Left lobe of liver (tissue), 2 donors: Measurements from ENCODE around the gene AGPAT1. TPM values are rescaled to one million over a fixed set of nuclear protein-coding genes. Genes with fewer than 3 reads are reported as not detected.

Experiments
- ATAC-seq: fragments of 200-7000 bp; cut with Tn5 transposase; one replicate; pipeline ENCODE4 v1.9.1; 2020; ENCODE audit warnings: mild to moderate bottlenecking, moderate library complexity
- DNase-seq: peaks from one replicate; pipeline ENCODE4 v3.0.0-alpha.2; 2020; ENCODE audit warnings: low spot score
- total RNA-seq: library from RNA; stranded (reverse); gene quantifications from one replicate; pipeline ENCODE4 v1.2.1, GENCODE V29; 2021
- donor health status: DM: no; HTN: no; CAD: no; lungs with moderate emphysema.
- donor health status: DM: no; HTN: yes; CAD: no.

The AGPAT1 gene
- total RNA-seq, 1 donor from 2014 or later = 32.4 TPM

DNA sequence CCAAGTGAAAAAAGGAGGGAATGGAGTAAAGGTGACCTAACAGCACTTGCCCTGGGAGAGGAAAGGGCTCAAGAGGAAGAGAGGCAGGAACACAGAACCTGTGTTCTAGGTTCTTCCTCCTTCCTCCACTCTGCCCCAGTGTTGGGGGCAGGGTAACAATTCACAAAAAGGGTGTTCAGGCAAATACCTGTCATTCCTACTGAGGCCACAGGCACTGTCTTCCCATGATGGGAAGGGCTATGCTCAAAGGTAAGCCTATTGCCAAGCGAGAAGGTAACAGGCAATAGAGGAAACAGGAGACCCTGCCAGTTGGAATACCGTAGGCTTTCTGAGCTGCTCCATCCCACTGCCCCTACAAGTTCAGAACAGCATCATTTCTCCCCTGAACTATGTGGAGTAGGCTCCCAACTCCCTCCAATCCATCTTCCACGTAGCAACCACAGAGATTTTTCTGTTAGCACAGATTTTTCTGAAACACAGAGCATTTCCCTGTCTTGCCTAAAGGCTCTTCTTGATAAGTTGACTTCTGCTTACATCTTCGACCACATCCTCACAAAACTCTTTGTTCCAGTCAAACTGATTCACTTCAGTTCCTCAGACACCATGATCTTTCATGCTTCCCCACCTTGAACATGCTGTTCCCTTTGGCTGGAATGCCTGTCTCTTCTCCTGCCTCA, 2.7 kb downstream of the AGPAT1 start:
- ATAC-seq = no peak
- DNase-seq = no peak

DNA sequence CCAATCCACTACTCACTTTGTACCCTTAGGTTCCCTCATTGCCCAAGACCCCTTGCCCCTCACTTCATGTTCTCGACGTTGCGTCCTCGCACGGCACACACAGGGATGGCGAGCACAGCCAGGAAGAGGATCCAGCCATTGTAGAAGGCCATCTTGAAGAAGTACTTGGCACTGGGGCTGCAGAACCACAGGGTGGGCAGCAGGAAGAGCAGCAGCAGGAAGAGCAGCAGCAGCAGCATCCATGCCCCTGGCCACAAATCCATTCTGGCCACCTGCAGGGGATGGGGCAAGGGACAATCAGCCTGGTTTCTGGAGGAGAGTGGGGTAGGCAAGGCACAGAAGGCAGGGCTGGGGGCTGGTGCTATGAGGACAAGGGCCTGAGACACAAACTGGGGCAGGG, 4.7 kb downstream of the AGPAT1 start:
- DNase-seq = no peak
- no peak for ATAC-seq

DNA sequence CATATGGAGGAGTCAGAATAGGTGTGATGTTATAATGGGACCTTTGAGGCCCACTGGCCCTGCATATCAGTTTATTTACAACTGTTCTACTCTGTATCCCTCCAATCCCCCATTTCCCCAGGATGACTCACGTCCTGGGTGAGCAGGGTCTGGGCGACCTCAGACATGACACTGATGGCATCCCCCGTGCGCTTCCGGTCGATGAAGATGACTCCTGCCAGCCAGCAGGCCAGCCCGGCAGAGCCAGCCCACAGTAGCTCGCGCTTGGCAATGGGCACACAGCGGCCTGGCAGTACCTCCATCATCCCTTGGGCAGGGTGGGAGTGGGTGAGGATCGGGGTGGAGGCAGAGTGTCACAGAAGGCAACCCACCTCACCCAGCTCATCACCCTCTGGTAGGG, 5.6 kb downstream of the AGPAT1 start:
- ATAC-seq (no peak), DNase-seq (no peak)

GRCh38 chr6:32168807-32169591, 6.9 kb downstream of the AGPAT1 start:
- ATAC-seq (peak; percentile 21), DNase-seq (no peak)

DNA sequence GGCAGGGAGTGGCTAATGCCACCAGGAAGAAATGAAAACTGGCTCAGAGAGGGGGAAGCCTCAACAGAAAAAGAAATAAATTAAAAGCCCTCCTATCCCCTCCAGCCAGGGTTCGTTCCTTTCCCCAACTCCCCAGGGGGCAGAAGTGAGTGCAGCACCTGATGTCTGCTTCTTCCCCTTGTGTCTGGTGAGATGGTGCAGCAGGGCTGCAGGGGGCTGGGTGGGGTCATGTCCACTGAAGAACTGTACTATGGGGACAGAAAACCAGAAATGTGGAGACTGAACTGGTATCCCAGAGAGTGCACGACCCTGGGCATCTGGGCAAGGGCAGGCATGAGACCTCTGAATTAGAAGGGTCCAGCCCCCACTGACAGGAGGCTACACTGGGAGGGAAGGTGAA, 7.5 kb downstream of the AGPAT1 start:
- no peak for ATAC-seq
- DNase-seq = no peak

- ATAC-seq (no peak), DNase-seq (no peak)
These were observed 8.1 kb downstream of the AGPAT1 start for GRCh38 chr6:32167761-32168262.

- no peak for ATAC-seq
- no peak for DNase-seq
These were observed 8.6 kb downstream of the AGPAT1 start for GRCh38 chr6:32167154-32167760.

GRCh38 chr6:32166411-32167061, 9.3 kb downstream of the AGPAT1 start:
- ATAC-seq = no peak
- DNase-seq = no peak

- DNase-seq (no peak), ATAC-seq (no peak)
These were observed 11.6 kb downstream of the AGPAT1 start, which contains the start of gene EGFL8 for GRCh38 chr6:32164295-32164694. EGFL8 (plus strand) TSS chr6:32164595; CDS start chr6:32166166, 1,571 bp downstream.

DNA sequence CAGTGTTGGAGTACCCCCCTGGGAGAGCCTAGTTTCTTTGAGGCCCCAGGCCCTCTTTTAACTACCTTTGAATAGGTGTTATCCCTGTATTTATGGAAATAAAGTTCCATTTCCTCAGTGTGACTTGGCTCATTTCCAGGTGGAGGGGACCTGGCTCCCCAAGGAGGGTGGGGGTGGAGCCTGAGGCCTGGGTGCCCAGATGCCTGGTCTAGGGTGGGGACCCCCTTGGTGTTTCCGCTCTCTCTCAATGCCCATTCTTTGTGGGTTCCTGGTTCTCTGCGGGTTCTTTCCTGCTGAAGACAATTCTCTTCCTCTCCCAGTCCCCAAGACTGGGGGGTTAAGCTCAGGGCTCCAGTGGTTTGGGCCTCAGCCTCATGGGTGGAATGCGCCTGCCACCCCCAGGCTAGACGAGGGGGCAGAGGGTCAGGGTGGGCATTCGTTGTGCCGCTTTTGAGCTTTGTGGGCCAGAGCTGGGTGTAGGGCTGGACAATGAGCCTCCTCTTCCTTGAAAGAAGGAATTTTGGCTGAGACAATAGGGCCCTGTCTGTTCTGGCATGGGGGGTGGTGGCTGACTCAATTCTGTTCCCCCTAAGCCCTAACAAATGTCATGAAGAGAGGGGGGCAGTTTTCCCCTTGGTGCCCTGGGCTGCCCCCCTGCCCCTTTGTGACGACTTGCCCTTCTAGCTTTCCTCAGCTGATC, 12.2 kb downstream of the AGPAT1 start:
- DNase-seq = no peak
- ATAC-seq = no peak

- no peak for DNase-seq
- no peak for ATAC-seq
These were observed 17.8 kb downstream of the AGPAT1 start for GRCh38 chr6:32158052-32158451.

GRCh38 chr6:32156891-32157290, 19.0 kb downstream of the AGPAT1 start:
- no peak for DNase-seq
- ATAC-seq = no peak

DNA sequence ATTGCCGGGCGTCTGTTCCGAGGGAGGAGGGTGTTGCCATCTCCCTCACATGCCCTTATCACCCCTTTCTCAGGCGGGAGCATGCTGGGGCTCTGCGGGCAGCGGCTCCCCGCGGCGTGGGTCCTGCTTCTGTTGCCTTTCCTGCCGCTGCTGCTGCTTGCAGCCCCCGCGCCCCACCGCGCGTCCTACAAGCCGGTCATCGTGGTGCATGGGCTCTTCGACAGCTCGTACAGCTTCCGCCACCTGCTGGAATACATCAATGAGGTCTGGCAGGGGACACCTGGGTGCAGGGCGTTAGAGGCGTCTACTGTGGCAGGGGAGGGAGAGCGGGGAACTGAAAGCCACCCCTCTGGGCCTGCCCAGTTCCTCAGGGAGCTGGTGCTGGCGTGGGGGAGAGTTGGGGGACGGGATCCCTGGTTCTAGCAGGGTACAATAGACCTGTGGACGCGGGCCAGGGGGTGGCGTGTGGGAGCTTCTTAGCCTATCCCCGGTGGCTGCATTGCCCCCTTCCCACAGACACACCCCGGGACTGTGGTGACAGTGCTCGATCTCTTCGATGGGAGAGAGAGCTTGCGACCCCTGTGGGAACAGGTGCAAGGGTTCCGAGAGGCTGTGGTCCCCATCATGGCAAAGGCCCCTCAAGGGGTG, 21.2 kb downstream of the AGPAT1 start:
- DNase-seq (peak; percentile 77), ATAC-seq (peak; percentile 88)

GRCh38 chr6:32153564-32154513, 22.0 kb downstream of the AGPAT1 start, which contains the start of gene PPT2:
PPT2 (plus strand) TSS chr6:32154141; CDS start chr6:32154595, 454 bp downstream.
- ATAC-seq = peak; percentile 82
- peak; percentile 84 for DNase-seq

DNA sequence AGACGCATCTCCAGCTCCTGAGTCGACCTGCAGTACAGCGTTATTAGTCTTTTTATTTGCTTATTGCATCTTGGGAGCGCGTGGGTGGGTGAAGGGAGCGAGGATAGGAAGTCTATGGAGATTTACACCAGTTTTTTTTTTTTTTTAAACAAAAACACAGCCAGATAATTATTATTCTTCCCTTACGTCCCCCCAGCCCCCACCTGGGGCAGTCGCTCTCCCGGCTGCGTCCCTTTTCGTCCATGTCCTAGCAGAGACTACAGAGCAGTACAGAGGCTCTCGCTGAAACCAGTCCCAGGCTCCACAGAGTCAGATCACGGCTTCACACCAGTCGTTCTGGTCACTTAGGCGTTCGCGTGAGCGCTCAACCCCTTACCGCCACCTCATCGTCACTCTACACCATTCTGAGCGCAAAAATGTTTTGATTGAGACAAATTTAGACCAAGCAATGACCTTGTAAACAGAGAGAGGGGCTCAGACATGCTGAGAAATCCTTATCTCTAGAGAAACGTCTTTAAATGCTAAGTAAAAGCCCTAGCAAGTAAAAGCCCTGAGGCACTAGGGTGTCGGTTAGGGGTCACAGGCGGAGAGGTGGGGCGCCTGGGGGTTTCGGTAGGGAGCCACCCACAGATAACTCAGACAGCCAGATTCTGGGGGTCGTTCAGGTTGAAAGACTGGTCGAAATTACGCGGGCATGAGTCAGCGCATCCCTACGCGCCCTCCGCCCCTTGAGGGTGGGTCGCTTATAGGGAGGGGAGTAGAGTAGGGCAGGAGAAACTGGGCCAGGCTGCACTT, 22.9 kb downstream of the AGPAT1 start:
- DNase-seq = no peak
- no peak for ATAC-seq

GRCh38 chr6:32151863-32152768, 23.8 kb downstream of the AGPAT1 start, which contains the start of gene PRRT1:
PRRT1 (minus strand) TSS chr6:32151939; CDS start chr6:32151827, 112 bp downstream.
- DNase-seq = no peak
- ATAC-seq = no peak
